G401 (cell line): ENCODE data around the gene ACOT9. TPM values are rescaled to one million over a fixed set of nuclear protein-coding genes. Genes with fewer than 3 reads are reported as not detected.
"Not testable (repeated sequence)": the region's sequence is repeated elsewhere in the genome, so short reads cannot be mapped to it uniquely, and the experiment has no call there.

Source experiments
- DNase-seq: peaks from one replicate; pipeline ENCODE4 v3.0.0-alpha.2; 2015; ENCODE audit warnings: low spot score
- in situ Hi-C: cut with HindIII; loops from 2 replicates; pipeline ENCODE4 v1.10.0; 2016; ENCODE audit warnings: low sequenced_read_pairs, mixed read lengths
- total RNA-seq: library from RNA; depleted of rRNA; stranded (reverse); fragments of >200 nt; shearing (Covaris generic); gene quantifications from 2 replicates; pipeline ENCODE4 v1.2.3, GENCODE V29; 2014

Gene ACOT9
- total RNA-seq, 1 experiment from 2014 or later, result 79.3 TPM

GRCh38 chrX:23720117-23720677, 22.9 kb downstream of the ACOT9 start:
- in situ Hi-C loops, result no loop called here

GRCh38 chrX:23705235-23705634, 37.8 kb downstream of the ACOT9 start:
- no peak for DNase-seq
- in situ Hi-C loops, result no loop called here

More at GRCh38 chrX:23720117-23720677, 22.9 kb downstream of the ACOT9 start:
- DNase-seq, result no peak

- in situ Hi-C loops, result no loop called here
- no peak for DNase-seq
Observed at GRCh38 chrX:23704673-23705206, 38.3 kb downstream of the ACOT9 start.

GRCh38 chrX:23699636-23700194, 43.4 kb downstream of the ACOT9 start:
- in situ Hi-C loops, result no loop called here
- DNase-seq, result no peak

- peak; percentile 44 for DNase-seq
- in situ Hi-C loops, result no loop called here
Observed at GRCh38 chrX:23694606-23695005, 48.5 kb downstream of the ACOT9 start.

GRCh38 chrX:23692166-23692565, 50.9 kb downstream of the ACOT9 start:
- in situ Hi-C loops, result no loop called here
- DNase-seq, result no peak

- not testable (repeated sequence) for DNase-seq
Observed at GRCh38 chrX:23676486-23676885, 66.6 kb downstream of the ACOT9 start.

GRCh38 chrX:23673108-23673507, 70.0 kb downstream of the ACOT9 start:
- DNase-seq, result no peak
- in situ Hi-C loops, result no loop called here

More at GRCh38 chrX:23676486-23676885, 66.6 kb downstream of the ACOT9 start:
- in situ Hi-C loops, result not testable (repeated sequence)

- no peak for DNase-seq
Observed at GRCh38 chrX:23670528-23670927, 72.5 kb downstream of the ACOT9 start.

GRCh38 chrX:23668335-23668734, 74.7 kb downstream of the ACOT9 start:
- no peak for DNase-seq
- in situ Hi-C loops, result no loop called here

More at GRCh38 chrX:23670528-23670927, 72.5 kb downstream of the ACOT9 start:
- in situ Hi-C loops, result no loop called here

- peak; percentile 84 for DNase-seq
- in situ Hi-C loops, result no loop called here
Observed at GRCh38 chrX:23667239-23668177, 75.6 kb downstream of the ACOT9 start, which contains the start of gene PRDX4. Gene PRDX4, plus strand, starts transcription at chrX:23667493. Its CDS starts 78 bp downstream, at chrX:23667571.

- no peak for DNase-seq
- in situ Hi-C loops, result no loop called here
Observed at GRCh38 chrX:23666282-23666681, 76.8 kb downstream of the ACOT9 start.

GRCh38 chrX:23664496-23664895, 78.6 kb downstream of the ACOT9 start:
- in situ Hi-C loops, result no loop called here
- DNase-seq, result no peak

- in situ Hi-C loops, result no loop called here
- no peak for DNase-seq
Observed at GRCh38 chrX:23662853-23663252, 80.2 kb downstream of the ACOT9 start.

- no peak for DNase-seq
- in situ Hi-C loops, result no loop called here
Observed at GRCh38 chrX:23662187-23662586, 80.9 kb downstream of the ACOT9 start.

- no peak for DNase-seq
- in situ Hi-C loops, result no loop called here
Observed at GRCh38 chrX:23661671-23662070, 81.4 kb downstream of the ACOT9 start.

- in situ Hi-C loops, result no loop called here
- DNase-seq, result no peak
Observed at GRCh38 chrX:23660766-23661132, 82.3 kb downstream of the ACOT9 start.

- in situ Hi-C loops, DNase-seq: not testable (repeated sequence)
Observed at GRCh38 chrX:23660083-23660765, 82.9 kb downstream of the ACOT9 start.

GRCh38 chrX:23659339-23659738, 83.7 kb downstream of the ACOT9 start:
- in situ Hi-C loops, result no loop called here
- DNase-seq, result no peak
